OCI-LY1 (cell line): ENCODE results near the gene HOXA3.

Experiments used
- H2AFZ ChIP-seq: fragments of 200-600 bp; sonication (generic), shearing (Covaris generic); 2 replicates; pipeline ENCODE4 v1.6.0; 2014; ENCODE audit warnings: antibody characterized with exemption, mild to moderate bottlenecking, low read length
- H3F3A ChIP-seq: fragments of 200-600 bp; sonication (generic), shearing (Covaris generic); 2 replicates; pipeline ENCODE4 v1.6.0; 2014; ENCODE audit warnings: mild to moderate bottlenecking, antibody characterized with exemption, low read length, moderate library complexity; ENCODE audit not compliant: insufficient read depth
- H3K27ac ChIP-seq: fragments of 200-600 bp; sonication (generic); 2 replicates; pipeline ENCODE4 v1.5.1; 2014; ENCODE audit warnings: low read length, mixed run types, mild to moderate bottlenecking, low read depth; ENCODE audit not compliant: poor library complexity, severe bottlenecking
- H3K27me3 ChIP-seq: fragments of 200-600 bp; sonication (generic); 2 replicates; pipeline ENCODE4 v1.6.0; 2014; ENCODE audit warnings: antibody characterized with exemption, mild to moderate bottlenecking, low read length, moderate library complexity; ENCODE audit not compliant: insufficient read depth
- H3K36me3 ChIP-seq: fragments of 200-600 bp; sonication (generic); 2 replicates; pipeline ENCODE4 v1.6.1; 2014; ENCODE audit warnings: mild to moderate bottlenecking, antibody characterized with exemption, low read length, moderate library complexity, mixed read lengths; ENCODE audit not compliant: insufficient read depth
- H3K4me1 ChIP-seq: fragments of 200-600 bp; sonication (generic); 2 replicates; pipeline ENCODE4 v1.5.1; 2014; ENCODE audit warnings: mild to moderate bottlenecking, low read length, moderate library complexity; ENCODE audit not compliant: insufficient read depth, severe bottlenecking
- H3K4me2 ChIP-seq: fragments of 200-600 bp; sonication (generic), shearing (Covaris generic); 2 replicates; pipeline ENCODE4 v1.6.1; 2014; ENCODE audit warnings: low read length
- H3K4me3 ChIP-seq: fragments of 200-600 bp; sonication (generic); 2 replicates; pipeline ENCODE4 v1.5.1; 2014; ENCODE audit warnings: low read length, low read depth, mild to moderate bottlenecking, mixed read lengths; ENCODE audit not compliant: poor library complexity, severe bottlenecking
- H3K79me2 ChIP-seq: fragments of 200-600 bp; shearing (Covaris generic); 2 replicates; pipeline ENCODE4 v1.6.1; 2016; ENCODE audit warnings: mixed run types, low read length, mixed read lengths; ENCODE audit not compliant: insufficient read depth
- H3K9ac ChIP-seq: fragments of 200-600 bp; sonication (generic), shearing (Covaris generic); 2 replicates; pipeline ENCODE4 v1.6.1; 2014; ENCODE audit warnings: mild to moderate bottlenecking, low read length, mixed read lengths
- H3K9me2 ChIP-seq: fragments of 200-600 bp; sonication (generic), shearing (Covaris generic); 2 replicates; pipeline ENCODE4 v1.6.1; 2014; ENCODE audit warnings: low read depth, mild to moderate bottlenecking, low read length, mixed read lengths
- H3K9me3 ChIP-seq: fragments of 200-600 bp; shearing (Covaris generic); 2 replicates; pipeline ENCODE4 v1.6.1; 2014; ENCODE audit warnings: low read length, mixed read lengths
- H4K20me1 ChIP-seq: fragments of 200-600 bp; sonication (generic), shearing (Covaris generic); 2 replicates; pipeline ENCODE4 v1.6.0; 2016; ENCODE audit warnings: mild to moderate bottlenecking, low read length; ENCODE audit not compliant: insufficient read depth
- EZH2 ChIP-seq: fragments of 200-600 bp; sonication (generic), shearing (Covaris generic); IDR thresholded peaks from 2 replicates; pipeline ENCODE4 v1.8.0; 2017; ENCODE audit warnings: borderline replicate concordance, mixed run types, mild to moderate bottlenecking, antibody characterized with exemption, low read length, moderate library complexity, mixed read lengths
- TF ChIP-seq, protein P1 (sequence below): fragments of 200-600 bp; sonication (generic), shearing (Covaris generic); IDR thresholded peaks from 2 replicates; pipeline ENCODE4 v1.5.1; 2017; ENCODE audit warnings: mild to moderate bottlenecking, antibody characterized with exemption, low read length, moderate library complexity, mixed read lengths

Gene HOXA3

DNA sequence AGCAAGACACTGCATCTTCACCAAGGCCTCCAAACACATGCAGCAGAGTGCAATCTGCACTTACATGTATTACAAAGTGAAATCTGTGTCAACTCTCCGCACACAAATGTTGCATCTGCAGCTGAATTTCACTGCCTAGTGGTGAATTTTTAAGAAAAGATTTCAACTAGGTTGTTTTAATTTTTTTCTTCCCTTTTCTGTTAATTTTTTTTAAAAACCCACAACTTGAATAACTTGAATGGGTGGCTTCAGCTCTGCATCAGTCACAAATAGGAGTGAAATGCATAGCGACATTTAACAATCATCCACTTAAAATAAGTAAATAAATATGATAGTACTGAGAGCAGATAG is 41.6 kb upstream of the HOXA3 start:
- H3K79me2 ChIP-seq: no peaks in the 10 kb centered on the region
- H3K4me1 ChIP-seq: peaks cover 17% of the 10 kb centered on the region
- H4K20me1 ChIP-seq: no peaks in the 10 kb centered on the region
- H3K4me3 ChIP-seq: no peak overlapping the region
- H3K27ac ChIP-seq: no peak overlapping the region
- no peaks in the 10 kb centered on the region for H3K36me3 ChIP-seq
- H3K9me3 ChIP-seq: no peaks in the 10 kb centered on the region
- no peak for TF ChIP-seq EZH2
- H3K4me2 ChIP-seq: no peak overlapping the region
- H2AFZ ChIP-seq: no peak overlapping the region
- no peaks in the 10 kb centered on the region for H3K9me2 ChIP-seq
- H3F3A ChIP-seq: no peaks in the 10 kb centered on the region
- H3K9ac ChIP-seq: no peak overlapping the region
- H3K27me3 ChIP-seq: no peaks in the 10 kb centered on the region; the same call in 1 of the 2 replicates

DNA sequence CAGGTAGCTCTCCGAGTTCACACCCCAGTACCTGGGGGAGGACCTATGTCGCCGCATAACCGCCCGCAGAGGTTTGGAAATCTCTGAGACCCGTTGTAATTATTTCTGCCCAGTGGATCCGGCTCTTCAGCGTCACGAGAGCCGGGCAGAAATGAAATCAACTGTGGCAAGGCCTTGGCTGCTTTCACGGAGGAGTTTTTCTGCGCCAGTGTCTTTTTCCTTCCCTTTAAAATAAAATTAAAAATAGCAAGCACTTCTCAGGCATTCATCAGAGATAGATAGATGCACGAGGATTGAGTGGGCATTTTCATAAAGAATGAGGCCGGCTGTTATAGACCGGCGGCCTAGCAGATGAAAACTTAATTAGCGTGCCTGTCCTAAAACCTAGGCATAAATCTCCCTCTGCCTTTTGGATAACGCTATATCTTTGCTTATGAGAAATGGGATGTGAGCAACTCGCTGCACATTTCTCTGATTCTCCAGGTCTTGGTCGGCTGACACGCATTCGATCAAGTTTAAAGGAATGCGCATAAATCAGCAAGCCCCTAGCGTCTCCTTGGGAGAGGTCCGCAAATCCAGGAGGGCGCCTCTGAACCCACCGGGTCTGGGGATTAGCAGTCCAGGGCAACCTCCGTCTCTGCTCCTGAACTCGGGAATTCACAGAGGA is 41.1 kb upstream of the HOXA3 start:
- H2AFZ ChIP-seq: no peak overlapping the region
- TF ChIP-seq, protein P1, sequence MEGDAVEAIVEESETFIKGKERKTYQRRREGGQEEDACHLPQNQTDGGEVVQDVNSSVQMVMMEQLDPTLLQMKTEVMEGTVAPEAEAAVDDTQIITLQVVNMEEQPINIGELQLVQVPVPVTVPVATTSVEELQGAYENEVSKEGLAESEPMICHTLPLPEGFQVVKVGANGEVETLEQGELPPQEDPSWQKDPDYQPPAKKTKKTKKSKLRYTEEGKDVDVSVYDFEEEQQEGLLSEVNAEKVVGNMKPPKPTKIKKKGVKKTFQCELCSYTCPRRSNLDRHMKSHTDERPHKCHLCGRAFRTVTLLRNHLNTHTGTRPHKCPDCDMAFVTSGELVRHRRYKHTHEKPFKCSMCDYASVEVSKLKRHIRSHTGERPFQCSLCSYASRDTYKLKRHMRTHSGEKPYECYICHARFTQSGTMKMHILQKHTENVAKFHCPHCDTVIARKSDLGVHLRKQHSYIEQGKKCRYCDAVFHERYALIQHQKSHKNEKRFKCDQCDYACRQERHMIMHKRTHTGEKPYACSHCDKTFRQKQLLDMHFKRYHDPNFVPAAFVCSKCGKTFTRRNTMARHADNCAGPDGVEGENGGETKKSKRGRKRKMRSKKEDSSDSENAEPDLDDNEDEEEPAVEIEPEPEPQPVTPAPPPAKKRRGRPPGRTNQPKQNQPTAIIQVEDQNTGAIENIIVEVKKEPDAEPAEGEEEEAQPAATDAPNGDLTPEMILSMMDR: no peak
- no peak for TF ChIP-seq EZH2
- peak overlapping the region; percentile 47 for H3K4me2 ChIP-seq
- peak overlapping the region; percentile 42 for H3K4me3 ChIP-seq
- H3K9me2 ChIP-seq: no peaks in the 10 kb centered on the region
- H3K79me2 ChIP-seq: no peaks in the 10 kb centered on the region
- peaks cover 12% of the 10 kb centered on the region for H3K4me1 ChIP-seq
- no peaks in the 10 kb centered on the region for H3K36me3 ChIP-seq
- no peaks in the 10 kb centered on the region for H3K9me3 ChIP-seq
- no peaks in the 10 kb centered on the region for H3F3A ChIP-seq
- no peak overlapping the region for H3K9ac ChIP-seq
- H3K27me3 ChIP-seq: peaks cover under 1% of the 10 kb centered on the region
- no peak overlapping the region for H3K27ac ChIP-seq
- H4K20me1 ChIP-seq: no peaks in the 10 kb centered on the region

DNA sequence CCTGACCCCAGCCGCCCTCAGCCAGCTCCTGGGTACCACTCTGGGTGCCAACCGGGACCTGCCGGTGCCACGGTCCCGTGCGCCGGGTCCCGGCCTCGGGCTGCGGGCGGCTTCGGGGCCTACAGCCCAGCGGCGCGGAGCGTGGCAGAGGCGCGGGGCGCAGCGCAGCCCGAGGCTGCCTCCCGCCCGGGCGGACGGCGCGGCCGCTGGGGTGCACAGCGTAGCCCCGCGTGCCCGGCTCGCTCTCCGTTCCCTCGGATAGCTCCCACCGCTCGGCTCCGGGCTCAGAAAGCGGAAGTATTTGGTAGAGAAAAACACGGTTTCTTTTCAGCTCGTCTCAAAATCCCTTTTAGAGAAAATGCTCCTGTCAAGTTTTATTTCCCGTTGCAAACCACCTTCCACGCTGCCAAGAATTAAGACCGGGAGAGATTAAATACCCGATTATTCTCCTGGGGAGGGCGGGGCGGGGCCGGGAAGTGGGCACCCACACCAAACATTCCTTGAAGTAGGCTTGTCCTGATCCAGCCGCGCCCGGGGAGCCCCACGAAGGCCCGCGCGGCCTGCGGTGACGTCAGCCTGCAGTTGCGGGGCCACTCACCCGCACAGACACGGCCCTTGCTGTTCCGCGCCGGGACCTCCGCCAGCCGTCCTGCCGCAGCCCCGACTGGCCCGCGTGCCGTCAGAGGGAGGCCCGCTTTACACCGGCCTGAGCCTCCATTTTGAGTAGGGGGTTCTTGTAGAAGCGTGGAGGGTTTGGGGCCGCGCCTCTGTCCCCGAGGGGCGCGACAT is 40.4 kb upstream of the HOXA3 start:
- Histone ChIP-seq H3K27ac (no peak overlapping the region), H4K20me1 (no peaks in the 10 kb centered on the region), H3K9me2 (no peaks in the 10 kb centered on the region), H2AFZ (no peak overlapping the region), H3K4me1 (peaks cover 10% of the 10 kb centered on the region), H3K4me3 (peak overlapping the region; percentile 42), H3K9ac (no peak overlapping the region), H3K4me2 (peak overlapping the region; percentile 47), H3F3A (no peaks in the 10 kb centered on the region), H3K79me2 (no peaks in the 10 kb centered on the region), H3K27me3 (peaks cover 4% of the 10 kb centered on the region; the same call in 1 of the 2 replicates), H3K36me3 (no peaks in the 10 kb centered on the region), H3K9me3 (no peaks in the 10 kb centered on the region)
- TF ChIP-seq EZH2: no peak
- TF ChIP-seq, protein P1: no peak
